Osteoblast (primary cell): ENCODE measurements around the gene ITSN2. TPM values are rescaled to one million over a fixed set of nuclear protein-coding genes. Genes with fewer than 3 reads are reported as not detected.
A peak's percentile ranks its signal among the peaks of the same experiment; 100 is the strongest.

Source experiments
- DNase-seq: peaks from one replicate; pipeline ENCODE4 v3.0.0; 2011; ENCODE audit warnings: low spot score, mixed read lengths; ENCODE audit not compliant: insufficient read length; ENCODE audit errors: missing footprints
- H2AFZ ChIP-seq: 2 replicates; pipeline ENCODE4 v1.6.0; 2011; ENCODE audit warnings: mild to moderate bottlenecking, low read length
- H3K27ac ChIP-seq: 2 replicates; pipeline ENCODE4 v1.5.1; 2011; ENCODE audit warnings: mild to moderate bottlenecking, low read depth, low read length, moderate library complexity
- H3K27me3 ChIP-seq: 2 replicates; pipeline ENCODE4 v1.6.0; 2012; ENCODE audit warnings: mild to moderate bottlenecking, control low read depth, inconsistent platforms, low read length, moderate library complexity; ENCODE audit not compliant: insufficient read depth
- H3K36me3 ChIP-seq: 2 replicates; pipeline ENCODE4 v1.5.1; 2011; ENCODE audit warnings: mild to moderate bottlenecking, low read length, control low read depth, moderate library complexity; ENCODE audit not compliant: insufficient read depth
- H3K4me1 ChIP-seq: 2 replicates; pipeline ENCODE4 v1.5.1; 2011; ENCODE audit warnings: mild to moderate bottlenecking, low read length, control low read depth, moderate library complexity; ENCODE audit not compliant: insufficient read depth
- H3K4me2 ChIP-seq: 2 replicates; pipeline ENCODE4 v1.6.0; 2011; ENCODE audit warnings: mild to moderate bottlenecking, low read length; ENCODE audit not compliant: insufficient read depth
- H3K4me3 ChIP-seq: fragments of 200-600 bp; sonication (generic); 3 replicates; pipeline ENCODE4 v1.5.1; 2012; ENCODE audit warnings: mild to moderate bottlenecking, low read length, inconsistent platforms; ENCODE audit not compliant: insufficient read depth
- H3K79me2 ChIP-seq: 2 replicates; pipeline ENCODE4 v1.6.0; 2012; ENCODE audit warnings: mild to moderate bottlenecking, low read length, control low read depth, inconsistent platforms; ENCODE audit not compliant: insufficient read depth
- H3K9me3 ChIP-seq: 2 replicates; pipeline ENCODE4 v1.5.1; 2011; ENCODE audit warnings: low read depth, low read length, control low read depth
- H4K20me1 ChIP-seq: 2 replicates; pipeline ENCODE4 v1.6.0; 2012; ENCODE audit warnings: mild to moderate bottlenecking, low read length, control low read depth; ENCODE audit not compliant: insufficient read depth
- CTCF ChIP-seq: IDR thresholded peaks from 2 replicates; pipeline ENCODE4 v1.5.1; 2011; ENCODE audit warnings: mild to moderate bottlenecking, low read depth, low read length, moderate library complexity; ENCODE audit errors: extremely low read depth
- total RNA-seq: library from RNA; depleted of rRNA; stranded (reverse); fragments of >200 nt; gene quantifications from 2 replicates; pipeline ENCODE4 v1.2.3, GENCODE V29; 2012

ITSN2 gene
- total RNA-seq, 1 donor: 33.7 TPM

GRCh38 chr2:24334245-24334633 is 26.1 kb downstream of the ITSN2 start:
- H2AFZ ChIP-seq: no peak overlapping the region
- H3K27ac ChIP-seq: no peak overlapping the region
- peak overlapping the region; percentile 32 for H3K4me2 ChIP-seq
- peaks cover 4% of the 10 kb centered on the region for H3K4me1 ChIP-seq
- no peaks in the 10 kb centered on the region for H3K27me3 ChIP-seq
- H3K4me3 ChIP-seq: no peak overlapping the region
- no peaks in the 10 kb centered on the region for H3K9me3 ChIP-seq
- peaks cover 45% of the 10 kb centered on the region for H3K79me2 ChIP-seq
- peak; percentile 56 for DNase-seq
- H3K36me3 ChIP-seq: no peaks in the 10 kb centered on the region
- no peak for TF ChIP-seq CTCF
- H4K20me1 ChIP-seq: peaks cover 28% of the 10 kb centered on the region

GRCh38 chr2:24332791-24333540 is 27.4 kb downstream of the ITSN2 start:
- H3K4me2 ChIP-seq: no peak overlapping the region
- H3K79me2 ChIP-seq: peaks cover 40% of the 10 kb centered on the region
- peaks cover 4% of the 10 kb centered on the region for H3K4me1 ChIP-seq
- DNase-seq: no peak
- no peaks in the 10 kb centered on the region for H3K36me3 ChIP-seq
- H3K27me3 ChIP-seq: no peaks in the 10 kb centered on the region
- H3K27ac ChIP-seq: no peak overlapping the region
- H3K4me3 ChIP-seq: no peak overlapping the region
- no peaks in the 10 kb centered on the region for H3K9me3 ChIP-seq
- no peak overlapping the region for H2AFZ ChIP-seq
- peaks cover 28% of the 10 kb centered on the region for H4K20me1 ChIP-seq
- no peak for TF ChIP-seq CTCF

- DNase-seq: no peak
- Histone ChIP-seq H4K20me1 (peaks cover 24% of the 10 kb centered on the region), H3K27ac (no peak overlapping the region)
Measured at GRCh38 chr2:24330161-24330560, 30.2 kb downstream of the ITSN2 start.

More at GRCh38 chr2:24330161-24330560, 30.2 kb downstream of the ITSN2 start:
- peaks cover 4% of the 10 kb centered on the region for H3K4me1 ChIP-seq
- H3K4me2 ChIP-seq: no peak overlapping the region
- H2AFZ ChIP-seq: no peak overlapping the region
- no peaks in the 10 kb centered on the region for H3K9me3 ChIP-seq
- no peak for TF ChIP-seq CTCF
- H3K4me3 ChIP-seq: no peak overlapping the region
- no peaks in the 10 kb centered on the region for H3K36me3 ChIP-seq
- H3K79me2 ChIP-seq: peaks cover 31% of the 10 kb centered on the region
- no peaks in the 10 kb centered on the region for H3K27me3 ChIP-seq
